Measurements from ENCODE around the gene NR3C2.
"Not testable (repeated sequence)": the region's sequence is repeated elsewhere in the genome, so short reads cannot be mapped to it uniquely, and the experiment has no call there.

NR3C2 gene

GRCh38 chr4:148094149-148094548 lies 348.1 kb downstream of the NR3C2 start:
- no peak for FAIRE-seq

GRCh38 chr4:148093065-148093464 lies 349.1 kb downstream of the NR3C2 start:
- no peak for FAIRE-seq

GRCh38 chr4:148092316-148093014 lies 349.7 kb downstream of the NR3C2 start:
- no peak for FAIRE-seq

GRCh38 chr4:148091896-148092295 lies 350.3 kb downstream of the NR3C2 start:
- no peak for FAIRE-seq

- FAIRE-seq = no peak
Measured at GRCh38 chr4:148090503-148091476, 351.4 kb downstream of the NR3C2 start.

GRCh38 chr4:148090029-148090428 lies 352.2 kb downstream of the NR3C2 start:
- FAIRE-seq = no peak

- FAIRE-seq = no peak
Measured at GRCh38 chr4:148089624-148090023, 352.6 kb downstream of the NR3C2 start.

GRCh38 chr4:148083073-148083472 lies 359.1 kb downstream of the NR3C2 start:
- not testable (repeated sequence) for FAIRE-seq

- FAIRE-seq = no peak
Measured at GRCh38 chr4:148081745-148082144, 360.5 kb downstream of the NR3C2 start.

- FAIRE-seq = no peak
Measured at GRCh38 chr4:148081267-148081666, 360.9 kb downstream of the NR3C2 start.

GRCh38 chr4:148079961-148080360 lies 362.3 kb downstream of the NR3C2 start:
- FAIRE-seq = no peak

GRCh38 chr4:148078061-148078460 lies 364.2 kb downstream of the NR3C2 start:
- FAIRE-seq = no peak

GRCh38 chr4:148077581-148077980 lies 364.6 kb downstream of the NR3C2 start:
- no peak for FAIRE-seq

GRCh38 chr4:148076964-148077363 lies 365.2 kb downstream of the NR3C2 start:
- FAIRE-seq = no peak

- no peak for FAIRE-seq
Measured at GRCh38 chr4:148075438-148075837, 366.8 kb downstream of the NR3C2 start.

GRCh38 chr4:148074462-148074861 lies 367.8 kb downstream of the NR3C2 start:
- FAIRE-seq = no peak

- FAIRE-seq = no peak
Measured at GRCh38 chr4:148073349-148073748, 368.9 kb downstream of the NR3C2 start.

GRCh38 chr4:148072789-148073188 lies 369.4 kb downstream of the NR3C2 start:
- FAIRE-seq = no peak

- FAIRE-seq = no peak
Measured at GRCh38 chr4:148071009-148071408, 371.2 kb downstream of the NR3C2 start.

- no peak for FAIRE-seq
Measured at GRCh38 chr4:148069895-148070178, 372.4 kb downstream of the NR3C2 start.

GRCh38 chr4:148069086-148069894 lies 372.9 kb downstream of the NR3C2 start:
- no peak for FAIRE-seq

- FAIRE-seq = no peak
Measured at GRCh38 chr4:148068065-148068911, 373.9 kb downstream of the NR3C2 start.
